GM11168 (cell line): ENCODE measurements around the gene SMIM7.
"Not testable (repeated sequence)": the region's sequence is repeated elsewhere in the genome, so short reads cannot be mapped to it uniquely, and the experiment has no call there.

Source experiments
- in situ Hi-C: fragments of 300-500 bp; cut with MboI; formaldehyde crosslinking; loops from one replicate; pipeline ENCODE4 v1.12.0; 2022; ENCODE audit warnings: low sequenced_read_pairs; ENCODE audit not compliant: unreplicated experiment

The SMIM7 gene

GRCh38 chr19:16657384-16657783, 2.6 kb downstream of the SMIM7 start:
- in situ Hi-C loops = no loop called here

GRCh38 chr19:16655727-16656126, 4.2 kb downstream of the SMIM7 start:
- in situ Hi-C loops = no loop called here

- in situ Hi-C loops = no loop called here
Measured at GRCh38 chr19:16654627-16655026, 5.3 kb downstream of the SMIM7 start.

- in situ Hi-C loops = no loop called here
Measured at GRCh38 chr19:16654140-16654539, 5.8 kb downstream of the SMIM7 start.

- in situ Hi-C loops = no loop called here
Measured at GRCh38 chr19:16652854-16653253, 7.1 kb downstream of the SMIM7 start.

- in situ Hi-C loops = not testable (repeated sequence)
Measured at GRCh38 chr19:16651421-16652188, 8.3 kb downstream of the SMIM7 start.

GRCh38 chr19:16650821-16651220, 9.1 kb downstream of the SMIM7 start:
- in situ Hi-C loops = no loop called here

GRCh38 chr19:16649734-16650133, 10.2 kb downstream of the SMIM7 start:
- in situ Hi-C loops = no loop called here

- in situ Hi-C loops = no loop called here
Measured at GRCh38 chr19:16645140-16645539, 14.8 kb downstream of the SMIM7 start.

GRCh38 chr19:16641695-16642094, 18.2 kb downstream of the SMIM7 start:
- in situ Hi-C loops = no loop called here

- in situ Hi-C loops = no loop called here
Measured at GRCh38 chr19:16640951-16641350, 19.0 kb downstream of the SMIM7 start.

- in situ Hi-C loops = no loop called here
Measured at GRCh38 chr19:16638666-16639065, 21.3 kb downstream of the SMIM7 start.

- in situ Hi-C loops = no loop called here
Measured at GRCh38 chr19:16637535-16637934, 22.4 kb downstream of the SMIM7 start.

- in situ Hi-C loops = no loop called here
Measured at GRCh38 chr19:16631465-16631864, 28.5 kb downstream of the SMIM7 start.

- in situ Hi-C loops = no loop called here
Measured at GRCh38 chr19:16628984-16629691, 30.8 kb downstream of the SMIM7 start.

GRCh38 chr19:16628183-16628983, 31.6 kb downstream of the SMIM7 start, which contains the start of gene MED26:
TSS of gene MED26 (minus strand) at chr19:16628204. CDS start at chr19:16627943, 261 bp downstream.
- in situ Hi-C loops = no loop called here

GRCh38 chr19:16627928-16628182, 32.1 kb downstream of the SMIM7 start:
- in situ Hi-C loops = no loop called here

GRCh38 chr19:16627193-16627927, 32.6 kb downstream of the SMIM7 start:
- in situ Hi-C loops = no loop called here

- in situ Hi-C loops = no loop called here
Measured at GRCh38 chr19:16626796-16627192, 33.1 kb downstream of the SMIM7 start.

GRCh38 chr19:16625163-16625958, 34.6 kb downstream of the SMIM7 start:
- in situ Hi-C loops = no loop called here
